NCI-H146 (cell line): ENCODE measurements around the gene GLIS1.
"Not testable (repeated sequence)": the region's sequence is repeated elsewhere in the genome, so short reads cannot be mapped to it uniquely, and the experiment has no call there.

Source experiments
- DNase-seq: peaks from one replicate; lab custom pipeline; 2025; lab: John Stamatoyannopoulos, UW

GLIS1 gene

GRCh38 chr1:53561503-53562105 lies 177.4 kb downstream of the GLIS1 start:
- DNase-seq = peak; percentile 15

- DNase-seq = no peak
Measured at GRCh38 chr1:53560581-53561502, 178.1 kb downstream of the GLIS1 start.

- DNase-seq = peak; percentile 3
Measured at GRCh38 chr1:53559854-53560580, 178.9 kb downstream of the GLIS1 start.

DNA sequence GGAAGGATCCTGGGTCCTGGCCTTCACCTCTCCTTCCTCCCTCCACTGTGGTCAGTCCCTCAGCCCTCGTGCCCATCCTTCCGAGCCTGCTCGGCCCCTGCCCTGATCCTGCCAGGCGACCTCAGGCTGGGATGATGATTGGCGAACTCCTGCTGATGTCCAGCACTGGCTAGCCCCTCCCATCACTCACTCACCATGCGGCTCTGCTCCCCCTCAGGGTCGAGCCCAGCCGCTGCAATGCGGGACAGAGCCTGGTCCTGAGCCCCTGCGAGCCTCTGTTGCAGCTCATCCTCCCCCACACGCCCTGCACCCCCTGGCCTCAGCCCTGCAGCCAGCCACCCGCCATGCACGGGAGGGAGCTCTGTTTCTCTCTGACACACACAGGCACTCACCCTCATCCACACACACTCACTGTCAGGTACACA lies 179.6 kb downstream of the GLIS1 start:
- DNase-seq = no peak

GRCh38 chr1:53558739-53559315 lies 180.1 kb downstream of the GLIS1 start:
- no peak for DNase-seq

DNA sequence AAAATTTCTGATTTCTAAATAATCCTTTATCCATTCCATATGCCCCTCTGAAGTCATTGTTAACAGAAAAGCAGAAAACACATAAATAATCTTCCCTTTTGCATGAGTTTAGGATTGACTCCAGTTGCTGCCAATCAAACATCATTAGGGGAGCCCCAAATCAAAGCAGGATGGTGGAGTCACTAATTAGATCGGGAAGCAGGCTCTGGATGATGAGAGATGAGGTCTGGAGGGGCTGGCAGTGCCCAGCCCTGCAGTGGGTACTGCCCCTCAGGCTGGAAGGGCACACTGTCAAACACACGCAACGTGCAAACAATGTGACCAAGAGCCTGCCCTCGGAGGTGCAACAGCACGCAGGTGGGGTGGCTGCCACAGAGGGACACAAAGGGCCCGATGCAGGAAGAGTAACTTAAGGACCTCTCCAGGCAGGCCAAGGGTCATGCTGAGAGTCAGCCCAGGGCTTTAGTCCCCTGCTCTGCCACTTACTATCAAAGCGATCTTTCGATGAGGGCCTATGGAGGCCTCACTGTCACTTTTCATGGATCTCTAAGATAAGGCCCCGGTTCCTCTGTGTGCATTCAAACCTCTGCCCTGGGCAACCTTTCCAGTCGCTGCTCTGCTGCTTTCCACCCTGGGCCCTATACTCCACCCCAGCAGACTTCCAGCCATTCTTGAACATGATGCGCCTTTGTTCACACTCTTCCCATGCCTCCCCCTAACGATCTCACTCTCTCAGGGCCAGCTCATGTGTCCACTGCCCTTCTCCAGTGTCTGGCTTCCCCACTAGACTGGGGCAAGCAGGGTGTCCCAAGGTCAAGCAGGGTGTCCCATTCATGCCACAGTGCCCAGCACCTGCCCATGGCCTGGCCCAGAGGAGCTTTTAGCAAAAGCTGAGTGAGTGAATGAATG lies 180.9 kb downstream of the GLIS1 start:
- DNase-seq = no peak

DNA sequence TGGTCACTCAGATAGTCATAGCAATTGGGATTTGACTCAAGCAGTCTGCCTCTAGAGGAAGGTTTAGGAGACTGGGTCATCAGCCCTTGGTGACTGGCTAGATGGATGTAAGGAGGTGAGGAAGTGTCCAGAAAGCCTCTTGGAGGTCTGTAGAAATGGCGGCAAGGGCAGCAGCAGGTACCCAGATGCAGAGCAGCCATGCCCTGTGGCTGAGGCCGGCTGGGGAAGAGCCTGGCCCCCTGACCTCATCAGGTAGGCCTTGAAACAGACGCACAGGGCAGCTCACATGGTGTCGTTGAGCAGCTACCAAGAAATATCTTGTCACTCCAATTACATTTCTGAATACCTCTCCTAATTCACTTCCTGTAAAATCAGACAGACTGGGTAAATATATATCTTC lies 181.6 kb downstream of the GLIS1 start:
- DNase-seq = no peak

- DNase-seq = no peak
Measured at GRCh38 chr1:53556657-53557227, 182.2 kb downstream of the GLIS1 start.

- DNase-seq = not testable (repeated sequence)
Measured at GRCh38 chr1:53555620-53556326, 183.2 kb downstream of the GLIS1 start.

DNA sequence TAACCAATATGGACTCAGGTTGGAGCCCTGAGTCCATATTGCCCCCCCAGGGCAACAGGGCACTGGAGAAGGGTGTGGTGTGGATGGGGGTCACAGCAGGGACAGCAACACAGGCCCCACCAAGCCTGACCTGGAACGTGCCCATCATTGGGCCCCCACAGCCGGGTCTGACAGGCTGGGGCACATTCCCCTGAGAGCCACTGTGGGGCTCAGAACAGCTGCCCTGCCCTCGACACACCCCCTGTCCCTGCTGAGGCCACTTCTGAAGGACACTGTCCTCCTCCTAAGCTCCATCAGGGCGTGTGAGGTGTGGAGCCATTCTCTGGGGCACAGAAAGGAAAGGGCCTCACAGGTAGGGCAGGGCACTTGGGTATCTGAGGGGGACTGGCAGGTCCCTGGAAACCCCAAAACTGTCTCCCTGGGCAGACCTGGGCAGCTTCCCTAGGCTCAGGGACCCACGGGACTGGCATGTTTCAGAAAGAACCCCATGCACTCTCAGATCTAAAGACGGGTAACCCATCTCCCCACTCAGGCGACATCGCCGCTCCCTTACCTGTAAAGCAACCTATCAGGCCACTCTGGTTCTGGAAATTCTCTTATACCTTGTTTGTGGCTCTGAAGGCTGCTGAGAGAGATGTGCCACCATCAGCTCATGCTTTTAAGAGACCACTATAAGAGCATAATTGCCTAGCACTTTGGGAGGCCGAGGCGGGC lies 184.2 kb downstream of the GLIS1 start:
- no peak for DNase-seq

GRCh38 chr1:53553734-53554509 lies 185.0 kb downstream of the GLIS1 start:
- DNase-seq = no peak

DNA sequence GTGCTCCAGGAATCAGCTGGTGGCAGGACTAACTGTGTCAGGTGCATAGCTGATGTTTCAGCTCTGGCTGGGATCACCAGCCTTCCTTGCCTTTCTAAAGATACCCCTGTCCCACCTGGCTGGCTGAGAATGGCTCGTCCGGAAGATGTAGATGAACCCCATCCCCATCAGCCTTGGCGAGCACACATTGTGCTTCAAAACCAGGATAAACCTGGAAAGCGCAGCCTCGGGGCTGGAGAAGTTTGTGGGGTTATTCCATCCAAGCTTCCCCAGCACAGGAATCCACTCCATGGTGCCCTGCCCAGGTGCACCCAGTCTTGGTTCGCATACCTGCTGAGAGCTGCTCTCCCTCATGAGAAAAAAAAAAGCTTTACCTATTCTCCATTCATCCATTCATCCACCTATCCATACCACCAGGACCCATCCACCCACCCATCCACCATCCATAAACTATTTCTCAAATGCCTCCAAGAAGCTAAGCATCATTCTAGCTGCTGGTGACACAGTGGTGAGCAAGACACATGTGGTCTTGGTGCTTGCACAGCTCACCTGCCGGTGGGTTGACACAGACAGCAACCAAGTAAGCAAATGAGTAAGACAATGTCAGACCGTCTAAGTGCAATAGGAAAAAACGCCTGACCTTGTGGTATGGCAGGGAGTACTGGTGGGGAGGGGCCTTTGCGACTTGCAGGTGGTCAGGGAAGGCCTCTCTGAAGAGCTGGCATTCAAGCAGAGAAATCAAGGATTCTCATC lies 185.8 kb downstream of the GLIS1 start:
- no peak for DNase-seq

DNA sequence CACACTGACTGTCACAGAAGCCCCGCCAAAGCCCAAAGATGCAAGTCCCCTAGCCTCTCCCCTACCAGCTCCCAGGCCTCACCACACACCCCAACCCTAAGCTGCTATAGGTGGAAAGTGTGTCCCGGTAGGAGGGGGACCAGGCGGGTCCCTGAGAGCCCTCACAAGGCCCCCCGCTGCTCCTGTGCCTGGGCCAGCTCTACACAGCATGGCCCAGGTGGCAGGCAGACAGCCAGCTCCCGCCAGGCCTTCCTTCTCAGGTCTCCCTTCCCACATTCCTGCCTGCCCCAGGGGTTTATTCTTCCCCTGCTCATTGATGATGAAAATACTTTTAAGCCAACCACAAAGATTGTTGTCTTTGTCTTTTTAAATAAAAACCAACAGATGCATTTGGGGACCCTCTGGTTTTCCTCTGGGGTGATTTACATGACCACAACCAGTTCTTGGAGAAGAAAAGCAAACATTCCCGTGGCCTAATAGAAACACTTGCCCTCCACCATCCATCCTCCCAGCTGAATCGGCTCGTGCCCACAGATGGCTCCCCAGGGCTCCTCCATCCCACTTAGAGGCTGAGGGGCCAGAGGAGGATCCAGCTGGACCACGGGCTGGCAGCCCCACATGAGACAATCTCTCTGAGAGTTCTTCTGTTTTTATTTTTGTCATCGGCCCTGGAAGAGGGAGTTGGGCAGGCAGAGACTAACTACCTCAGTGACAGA lies 186.7 kb downstream of the GLIS1 start:
- DNase-seq = peak; percentile 8

- no peak for DNase-seq
Measured at GRCh38 chr1:53551428-53551995, 187.5 kb downstream of the GLIS1 start.

GRCh38 chr1:53550201-53550741 lies 188.7 kb downstream of the GLIS1 start:
- no peak for DNase-seq

DNA sequence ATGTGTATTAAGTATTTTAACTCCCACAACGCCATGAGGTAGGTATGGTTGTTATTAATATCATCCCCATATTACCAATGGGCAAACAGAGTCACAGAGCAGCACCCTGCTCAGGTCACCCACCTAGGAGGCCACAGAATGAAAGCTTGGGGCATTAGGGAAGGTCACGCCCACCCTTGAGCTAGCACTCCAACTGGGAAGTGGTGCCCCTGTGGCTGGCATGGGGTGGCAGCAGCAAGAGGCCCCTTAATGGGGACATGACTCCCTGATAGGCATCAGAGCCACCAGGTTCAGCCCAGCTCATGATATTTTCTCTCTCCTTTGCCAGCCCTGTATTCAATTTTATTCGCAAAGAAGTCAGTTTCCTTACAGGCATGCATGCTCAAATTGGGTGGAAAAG lies 189.2 kb downstream of the GLIS1 start:
- no peak for DNase-seq

- DNase-seq = no peak
Measured at GRCh38 chr1:53549287-53549686, 189.7 kb downstream of the GLIS1 start.
